ENCODE measurements around the gene UBE2D2.

GRCh38 chr5:139517683-139518564 is 43.2 kb upstream of the UBE2D2 start:
- TF ChIP-seq CTCF (conservative IDR thresholded peaks at IDR 0.05) (peak; percentile 98), ZFX (IDR thresholded peaks at IDR 0.05) (peak; percentile 70; the same call in 1 of the 2 replicates)

Data from C4-2B (cell line).